Suppressor macrophage (primary cell): ENCODE measurements around the gene TGFA.

Experiments used
- DNase-seq, 4 experiments: peaks; one replicate each; pipeline ENCODE4 v3.0.0-alpha.2; 2020 to 2022

TGFA gene

GRCh38 chr2:70523996-70524965, 29.3 kb downstream of the TGFA start:
- peak; percentile 62 to 78 (median 72) for DNase-seq

GRCh38 chr2:70523672-70523995, 30.0 kb downstream of the TGFA start:
- no peak for DNase-seq

DNA sequence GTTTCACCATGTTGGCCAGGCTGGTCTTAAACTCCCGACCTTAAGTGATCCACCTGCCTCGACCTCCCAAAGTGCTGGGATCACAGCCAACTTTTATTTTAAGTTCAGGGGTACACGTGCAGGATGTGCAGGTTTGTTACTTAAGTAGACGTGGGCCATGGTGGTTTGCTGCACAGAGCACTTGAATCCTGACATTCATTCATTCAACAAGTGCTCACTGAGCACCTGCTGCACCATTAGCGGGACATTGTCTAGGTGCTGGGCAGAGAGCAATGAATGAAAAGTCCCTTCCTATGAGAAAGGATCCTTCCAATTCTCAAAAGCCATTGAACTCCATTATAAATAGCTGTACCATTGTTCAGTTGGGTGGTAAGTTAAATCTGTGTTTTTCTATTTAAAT, 31.0 kb downstream of the TGFA start:
- DNase-seq, result no peak

GRCh38 chr2:70520825-70521224, 32.8 kb downstream of the TGFA start:
- DNase-seq, result no peak

- DNase-seq, result no peak
These were observed 34.2 kb downstream of the TGFA start for GRCh38 chr2:70519453-70519852.

DNA sequence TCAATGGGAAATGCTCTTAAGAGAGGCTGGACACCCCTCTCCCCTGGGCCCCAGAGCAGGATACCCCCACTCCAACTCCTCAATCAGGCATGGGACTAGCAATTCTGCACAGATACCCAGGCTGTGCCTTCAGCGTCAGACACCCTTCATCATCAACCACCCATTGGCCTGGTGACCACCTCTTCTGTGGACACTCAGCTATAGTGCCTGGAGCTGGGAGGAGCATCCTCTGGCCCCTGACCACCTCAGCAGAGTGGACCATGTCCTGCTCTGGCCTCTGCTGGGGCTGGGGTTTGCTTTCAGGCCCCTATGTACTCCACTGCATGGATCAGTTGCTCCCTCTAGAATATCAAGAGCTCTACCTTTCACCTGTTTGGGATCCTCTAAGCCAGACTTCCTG, 35.1 kb downstream of the TGFA start:
- no peak for DNase-seq

DNA sequence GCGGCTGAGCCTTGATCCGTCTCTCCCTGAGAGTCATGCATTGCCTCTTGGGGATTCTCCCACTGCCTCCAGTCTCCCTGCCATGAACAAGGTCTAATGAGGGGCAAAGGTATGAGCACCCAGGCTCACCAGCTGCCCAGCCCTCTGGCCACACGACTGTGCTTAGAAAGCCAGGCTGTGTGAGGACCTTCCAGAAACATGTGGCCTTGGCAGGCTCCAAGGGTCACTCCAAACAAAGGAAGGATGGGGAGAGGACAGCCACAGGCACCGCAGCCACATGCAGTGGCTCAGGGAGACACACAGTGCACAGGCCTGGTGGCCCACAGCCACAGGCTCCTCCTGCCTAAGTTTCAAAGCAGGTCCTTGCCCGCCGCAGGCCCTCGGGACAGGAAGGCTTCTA, 35.8 kb downstream of the TGFA start:
- DNase-seq, result no peak

- peak; percentile 69 to 87 (median 75) for DNase-seq
These were observed 37.0 kb downstream of the TGFA start for GRCh38 chr2:70516596-70516995.

GRCh38 chr2:70515938-70516337, 37.7 kb downstream of the TGFA start:
- peak; percentile 75 to 90 (median 84) for DNase-seq

- DNase-seq, result no peak
These were observed 39.0 kb downstream of the TGFA start for GRCh38 chr2:70514612-70515055.

- DNase-seq, result no peak
These were observed 39.9 kb downstream of the TGFA start for GRCh38 chr2:70513738-70514137.

- DNase-seq, result no peak
These were observed 41.5 kb downstream of the TGFA start for GRCh38 chr2:70511971-70512729.

DNA sequence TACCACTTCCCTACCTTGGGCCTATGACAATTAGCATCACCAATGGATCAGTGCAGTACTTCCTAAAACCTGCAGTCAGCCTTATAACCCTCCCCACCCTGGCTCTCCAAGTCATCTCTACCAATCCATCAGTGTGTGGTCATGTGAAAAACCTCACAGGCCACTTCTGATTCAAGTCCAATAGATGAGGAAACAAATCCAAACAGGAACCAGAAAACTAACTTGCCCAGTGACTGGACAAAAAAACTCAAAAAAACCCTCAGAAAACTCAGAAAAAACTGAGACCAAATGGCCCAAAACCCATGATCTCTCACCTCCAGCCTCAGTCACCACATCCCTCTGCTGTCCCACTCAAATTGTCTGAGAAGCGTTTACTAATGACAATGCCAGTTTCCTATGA, 43.3 kb downstream of the TGFA start:
- DNase-seq, result peak; percentile 69 to 91 (median 76)

- peak in 3 of 4 experiments; percentile 23 to 54 (median 32) for DNase-seq
These were observed 44.1 kb downstream of the TGFA start for GRCh38 chr2:70509565-70509964.

DNA sequence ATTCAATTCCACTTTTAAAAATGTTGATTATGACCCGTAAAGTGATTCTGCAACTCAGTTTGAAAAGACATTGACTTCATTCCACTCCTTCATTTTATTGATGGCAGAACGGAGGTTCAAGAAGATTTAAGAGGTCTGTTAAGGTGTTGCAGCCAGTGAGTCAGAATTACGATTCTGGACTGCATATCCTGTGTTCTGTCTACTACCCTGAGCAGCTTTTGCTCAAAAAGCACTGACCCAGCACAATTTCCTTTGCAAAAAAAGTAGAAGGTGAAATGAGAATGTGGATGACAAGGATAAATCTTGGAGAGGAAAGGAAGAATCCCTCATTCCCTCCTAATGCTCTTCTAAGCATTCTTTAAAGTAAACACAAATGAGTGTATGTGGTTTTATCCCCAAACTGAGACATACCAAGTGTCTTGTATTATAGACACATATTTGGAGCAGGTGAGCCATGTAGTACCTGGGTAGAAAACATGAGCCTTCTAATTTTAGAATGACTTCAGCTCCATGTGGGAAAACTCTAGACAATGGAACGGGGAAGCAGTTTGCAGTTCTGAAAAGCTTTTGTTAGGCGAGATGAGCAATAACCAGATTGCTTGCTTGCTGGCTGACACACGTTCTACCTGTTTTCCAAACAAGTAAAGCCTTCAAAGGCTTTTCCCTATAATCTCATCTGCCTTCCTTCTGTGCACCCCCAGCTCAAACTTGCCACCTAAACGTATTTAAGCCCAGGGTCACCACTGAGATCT, 44.7 kb downstream of the TGFA start:
- DNase-seq, result no peak

DNA sequence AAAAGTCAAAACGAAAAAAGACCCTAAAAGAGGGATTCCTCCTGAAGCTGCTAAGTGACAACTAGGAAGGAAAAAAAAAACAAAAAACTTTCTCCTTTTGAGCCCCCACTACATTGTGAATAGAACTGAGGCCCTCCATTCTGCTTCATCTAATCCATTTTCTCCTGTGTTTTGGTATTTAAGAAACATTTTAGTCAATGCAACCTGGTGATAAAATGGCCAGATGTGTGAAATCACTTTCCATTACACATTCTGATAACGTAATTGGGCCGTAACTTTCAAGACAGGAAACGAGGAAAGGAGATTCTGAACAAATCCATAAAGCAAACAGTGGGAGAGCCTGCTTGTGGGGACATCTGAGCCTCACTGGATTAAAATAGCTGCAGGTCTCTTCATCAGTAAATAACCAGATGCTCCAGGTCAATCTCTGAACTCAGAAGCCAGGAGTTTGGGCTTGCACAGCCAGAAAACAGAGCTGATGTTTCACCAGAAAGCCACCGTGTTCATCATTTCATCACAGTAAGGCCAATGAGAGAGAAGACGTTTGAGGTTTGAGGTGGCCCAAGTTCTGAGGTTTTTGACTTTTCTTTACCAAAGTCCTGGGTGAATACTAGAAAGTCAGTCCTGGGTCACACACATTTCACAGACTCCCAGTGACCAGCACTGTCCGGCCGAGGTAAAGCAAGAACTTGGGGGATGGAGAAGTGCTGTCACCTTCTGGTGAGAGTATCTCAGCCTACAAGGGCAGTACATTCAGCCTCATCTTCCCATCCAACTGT, 47.8 kb downstream of the TGFA start:
- DNase-seq, result no peak

DNA sequence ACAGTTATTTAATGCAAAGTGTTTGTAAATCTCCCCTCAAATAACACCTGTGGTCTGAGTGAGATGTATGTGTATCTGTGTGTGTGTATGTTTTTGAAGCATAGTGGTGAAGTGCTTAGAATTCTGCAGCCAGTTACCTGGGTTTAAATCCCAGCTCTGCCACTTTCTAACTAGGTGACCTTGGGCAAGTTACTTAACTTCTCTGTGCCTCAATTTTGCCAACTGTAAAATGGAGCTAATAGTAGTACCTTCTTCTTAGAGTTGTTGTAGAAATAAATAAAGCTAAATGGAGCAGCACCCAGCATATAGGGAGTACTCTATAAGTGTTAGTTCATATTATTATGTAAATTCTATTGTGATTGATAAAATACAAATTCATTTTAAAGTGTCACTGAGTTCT, 48.9 kb downstream of the TGFA start:
- no peak for DNase-seq

- DNase-seq, result no peak
These were observed 49.7 kb downstream of the TGFA start for GRCh38 chr2:70503896-70504295.

GRCh38 chr2:70501728-70502127, 51.9 kb downstream of the TGFA start:
- no peak for DNase-seq

GRCh38 chr2:70501215-70501614, 52.4 kb downstream of the TGFA start:
- DNase-seq, result no peak

GRCh38 chr2:70499253-70499652, 54.4 kb downstream of the TGFA start:
- DNase-seq, result no peak

DNA sequence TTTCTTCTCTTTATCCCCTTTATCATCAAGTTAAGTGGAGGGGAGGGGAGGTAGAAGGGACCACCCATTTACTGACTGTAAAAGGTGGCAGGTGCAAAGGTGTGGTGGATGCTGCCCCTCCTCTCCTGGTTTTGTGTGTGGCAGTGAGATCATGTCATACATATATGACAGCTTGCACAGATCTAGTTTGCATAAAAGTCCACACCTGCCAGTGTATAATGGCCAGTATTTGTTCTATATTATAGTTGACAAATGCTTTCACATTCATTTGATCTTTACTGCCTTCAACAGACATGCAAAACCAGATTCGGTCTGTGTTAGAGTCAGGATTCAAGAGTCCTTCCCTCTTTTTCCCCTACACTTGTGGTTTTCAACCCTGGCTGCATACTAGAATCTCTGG, 55.1 kb downstream of the TGFA start:
- no peak for DNase-seq
